H1 (cell line): Measurements from ENCODE around the gene CTDP1. TPM values are rescaled to one million over a fixed set of nuclear protein-coding genes. Genes with fewer than 3 reads are reported as not detected.

ENCODE experiments used
- MAX ChIP-seq: IDR thresholded peaks from 2 replicates; pipeline ENCODE4 v1.6.1; 2012; ENCODE audit warnings: inconsistent platforms
- NRF1 ChIP-seq: IDR thresholded peaks from 2 replicates; pipeline ENCODE4 v1.6.1; 2011; ENCODE audit warnings: mild to moderate bottlenecking, low read depth, low read length, improper control_type of control experiment
- SAP30 ChIP-seq: fragments of 300-600 bp; sonication (generic); IDR thresholded peaks from 2 replicates; pipeline ENCODE4 v1.7.1; 2012; ENCODE audit warnings: low read length, moderate library complexity, mild to moderate bottlenecking, inconsistent platforms; ENCODE audit not compliant: insufficient read depth, insufficient replicate concordance
- polyA plus RNA-seq, 7 experiments: library from polyadenylated mRNA; depleted of rRNA in 3 of 7; stranded (reverse) in 5 of 7; unstranded in 2 of 7; fragments of >200 nt in 5 of 7; fragments of 200-250 nt in 2 of 7; gene quantifications; 1 replicate in 5 of 7; 2 replicates in 1 of 7; 4 replicates in 1 of 7; pipeline versions ENCODE4 v1.2.1 to v1.2.3, GENCODE V29; 2011 to 2013; ENCODE audit warnings: missing spikeins in 2 of 7, mixed read lengths in 2 of 7
- total RNA-seq: library from RNA; stranded (reverse); fragmentation: NEBNext Ultra II Directional; extraction: Animal tissue kit (Norgen Biotek cat#: 25700); gene quantifications from 2 replicates; pipeline ENCODE4 v1.2.1, GENCODE V29; 2021

The CTDP1 gene
- total and polyA plus RNA-seq, 2 of the 8 experiments (the other 6 are each of a cell fraction or from before 2014, with no cell fraction given) = 16.6 to 37.0 TPM

- TF ChIP-seq MAX (no peak), SAP30 (no peak), NRF1 (no peak)
These were observed 37.0 kb upstream of the CTDP1 start (continued) for GRCh38 chr18:79642626-79643025.
